ENCODE results near the gene PLXNA4. TPM values are rescaled to one million over a fixed set of nuclear protein-coding genes. Genes with fewer than 3 reads are reported as not detected.

The PLXNA4 gene
- total and polyA plus RNA-seq, 8 donors: 0.15 to 12.8 (median 1.6) TPM

DNA sequence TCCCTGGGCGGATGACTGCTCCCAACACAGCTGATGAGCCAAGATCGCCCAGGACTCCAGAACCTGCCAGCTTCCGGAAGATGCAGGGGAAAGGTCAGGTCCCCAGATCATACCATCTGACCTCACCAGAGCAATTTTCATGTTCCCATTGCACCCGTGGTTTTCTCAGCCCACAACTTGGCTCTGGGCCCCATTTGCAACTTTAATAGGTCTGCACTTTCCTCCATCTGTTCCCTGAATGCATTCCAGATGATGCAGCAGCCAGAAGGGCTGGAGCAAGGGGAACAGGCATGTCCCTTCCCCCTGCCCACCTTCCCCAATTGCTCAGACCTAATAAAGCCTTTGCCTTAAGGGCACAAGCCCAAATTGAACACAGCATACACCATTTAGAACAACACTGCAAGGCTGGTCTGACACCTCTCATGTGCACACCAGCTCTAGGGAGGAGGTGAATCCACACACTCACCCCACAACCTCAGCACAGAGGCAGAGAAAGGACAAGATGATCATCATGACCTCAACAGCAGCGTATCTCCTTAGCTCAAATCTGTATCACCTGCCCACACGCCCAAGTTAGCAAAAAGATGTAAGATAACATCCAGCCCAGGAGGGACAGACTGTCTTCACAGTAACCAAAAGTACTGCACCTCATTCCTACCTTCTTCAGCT, 87.5 kb downstream of the PLXNA4 start:
- WGBS, 5 donors: 80 to 86% (median 83%) methylated on average over 6 of the region's 6 CpGs
- H3K9me3 ChIP-seq: no peaks in the 10 kb centered on the region
- no peaks in the 10 kb centered on the region for H3K27me3 ChIP-seq
- DNase-seq: no peak
- H3K4me3 ChIP-seq: no peak overlapping the region
- no peak overlapping the region for H3K27ac ChIP-seq
- H3K36me3 ChIP-seq: no peaks in the 10 kb centered on the region
- TF ChIP-seq POLR2A (IDR thresholded peaks at IDR 0.05) (no peak), EP300 (IDR thresholded peaks at IDR 0.05) (no peak), CTCF (IDR thresholded peaks at IDR 0.05) (no peak), POLR2AphosphoS5 (IDR thresholded peaks at IDR 0.05) (no peak)
- intact Hi-C loops (cut with DNase I; ENCODE audit: low total_unique reads): no loop called here
- peaks cover 0 to 22% (median 15%) of the 10 kb centered on the region in 4 donors for H3K4me1 ChIP-seq

GRCh38 chr7:132486274-132486610, 90.0 kb downstream of the PLXNA4 start:
- peaks cover 0 to 22% (median 15%) of the 10 kb centered on the region in 4 donors for H3K4me1 ChIP-seq
- DNase-seq: peak in 1 of 2 donors; percentile 46
- H3K27ac ChIP-seq: peak overlapping the region in 2 of 5 donors; percentile 32 to 53
- intact Hi-C loops (cut with DNase I; ENCODE audit: low total_unique reads): no loop called here
- TF ChIP-seq CTCF (IDR thresholded peaks at IDR 0.05): no peak
- TF ChIP-seq POLR2AphosphoS5 (IDR thresholded peaks at IDR 0.05): peak in 1 of 3 donors; percentile 19
- WGBS, 5 donors: 19 to 40% (median 26%) methylated on average over 6 of the region's 6 CpGs
- H3K36me3 ChIP-seq: no peaks in the 10 kb centered on the region
- H3K9me3 ChIP-seq: no peaks in the 10 kb centered on the region
- no peak overlapping the region for H3K4me3 ChIP-seq
- H3K27me3 ChIP-seq: no peaks in the 10 kb centered on the region

- Histone ChIP-seq H3K4me1 (peaks cover 0 to 22% (median 15%) of the 10 kb centered on the region in 4 donors), H3K4me3 (no peak overlapping the region), H3K36me3 (no peaks in the 10 kb centered on the region), H3K9me3 (no peaks in the 10 kb centered on the region), H3K27ac (no peak overlapping the region), H3K27me3 (no peaks in the 10 kb centered on the region)
- WGBS, 5 donors: 65 to 77% (median 69%) methylated on average over 9 of the region's 9 CpGs
- intact Hi-C loops (cut with DNase I; ENCODE audit: low total_unique reads): no loop called here
- DNase-seq: peak; percentile 63 to 86
- TF ChIP-seq CTCF (IDR thresholded peaks at IDR 0.05): no peak
- no peak for TF ChIP-seq EP300 (IDR thresholded peaks at IDR 0.05)
- TF ChIP-seq POLR2A (IDR thresholded peaks at IDR 0.05): no peak
- no peak for TF ChIP-seq POLR2AphosphoS5 (IDR thresholded peaks at IDR 0.05)
Observed at GRCh38 chr7:132485600-132486273, 90.5 kb downstream of the PLXNA4 start.

GRCh38 chr7:132485136-132485535, 91.1 kb downstream of the PLXNA4 start:
- Histone ChIP-seq H3K9me3 (no peaks in the 10 kb centered on the region), H3K4me1 (peaks cover 0 to 22% (median 15%) of the 10 kb centered on the region in 4 donors), H3K27me3 (no peaks in the 10 kb centered on the region), H3K27ac (no peak overlapping the region), H3K36me3 (no peaks in the 10 kb centered on the region), H3K4me3 (no peak overlapping the region)
- TF ChIP-seq POLR2AphosphoS5 (IDR thresholded peaks at IDR 0.05) (no peak), POLR2A (IDR thresholded peaks at IDR 0.05) (no peak), CTCF (IDR thresholded peaks at IDR 0.05) (no peak), EP300 (IDR thresholded peaks at IDR 0.05) (no peak)
- intact Hi-C loops (cut with DNase I; ENCODE audit: low total_unique reads): no loop called here
- no peak for DNase-seq
- WGBS, 5 donors: 85 to 94% (median 91%) methylated on average over 6 of the region's 6 CpGs

All from stomach (tissue), 9 donors.